Measurements from ENCODE around the gene ENTPD7. TPM values are rescaled to one million over a fixed set of nuclear protein-coding genes. Genes with fewer than 3 reads are reported as not detected.

ENTPD7 gene
- total and polyA plus RNA-seq, 10 of the 15 experiments (the other 5 are each of a cell fraction or from before 2014, with no cell fraction given): 0.73 to 6.7 (median 5.2) TPM

DNA sequence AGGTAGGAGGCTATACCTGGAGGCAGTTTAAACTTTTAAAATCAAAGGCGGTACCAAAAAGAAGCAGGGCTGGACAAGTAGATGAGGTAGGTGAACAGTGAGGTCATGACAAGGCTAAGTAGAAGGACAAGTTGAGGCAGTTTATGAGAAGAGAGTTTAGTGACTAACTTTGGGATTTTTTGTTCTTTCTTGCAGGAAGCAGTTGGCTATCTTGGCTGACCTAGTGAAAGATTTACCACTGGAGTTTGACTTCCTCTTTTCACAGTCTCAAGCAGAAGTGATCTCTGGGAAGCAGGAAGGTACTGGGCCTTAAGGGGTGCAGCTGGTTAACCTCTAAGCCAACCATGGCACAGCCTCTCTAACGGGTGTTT is 26.3 kb downstream of the ENTPD7 start:
- Histone ChIP-seq H3K9me3 (replicated peaks; ENCODE audit: control insufficient read depth, insufficient read depth, low read length) (no peaks in the 10 kb centered on the region), H3K79me2 (ENCODE audit: control insufficient read depth, insufficient read depth, low read length) (no peaks in the 10 kb centered on the region), H3K4me3 (no peak overlapping the region), H4K20me1 (ENCODE audit: control insufficient read depth, insufficient read depth) (no peaks in the 10 kb centered on the region), H3K4me2 (ENCODE audit: control insufficient read depth, insufficient read depth) (no peak overlapping the region), H3K27me3 (replicated peaks in 1 of 2; ENCODE audit: control insufficient read depth in 2 of 2, insufficient read depth in 2 of 2, low read length in 1 of 2) (no peaks in the 10 kb centered on the region), H2AFZ (ENCODE audit: control insufficient read depth, low read depth, low read length) (peak overlapping the region; percentile 1; the same call in 1 of the 2 replicates), H3K36me3 (ENCODE audit: control insufficient read depth in 2 of 2, insufficient read depth in 2 of 2, low read length in 1 of 2) (no peaks in the 10 kb centered on the region; a peak in 2 of 4 replicates), H3K9ac (ENCODE audit: control insufficient read depth, insufficient read depth, low read length) (no peak overlapping the region), H3K27ac (ENCODE audit: control insufficient read depth, insufficient read depth) (no peak overlapping the region), H3K4me1 (ENCODE audit: control insufficient read depth, insufficient read depth, low read length) (peaks cover 4% of the 10 kb centered on the region; the same call in 1 of the 2 replicates)
- 50% methylated on average over 2 of the region's 2 CpGs for WGBS (ENCODE audit: insufficient coverage, insufficient replicate concordance, low lambda C conversion rate, missing lambda C conversion rate)
- POLR2A ChIA-PET: no interaction called here
- FAIRE-seq (peak; percentile 85), ATAC-seq (peak; percentile 96), DNase-seq (ENCODE audit: low read depth, low spot score) (peak; percentile 43)
- RAD21 ChIA-PET (ENCODE audit: unreplicated experiment): no interaction called here
- no TSS peak for BruUV-seq (replicated peaks)
- CTCF ChIA-PET: no interaction called here
- in situ Hi-C loops (cut with MboI): no loop called here
- intact Hi-C loops (cut with micrococcal nuclease; ENCODE audit: unreplicated experiment): no loop called here
- 0 out of 2 replicates have a peak, but pooled peaks have one; percentile 34 for TF ChIP-seq RELB (IDR thresholded peaks at IDR 0.05; ENCODE audit: low read depth)
- peak; percentile 21; the same call in 1 of the 2 replicates for TF ChIP-seq MTA2 (IDR thresholded peaks at IDR 0.05; ENCODE audit: low read depth)
- no peak for TF ChIP-seq RCOR1 (conservative IDR thresholded peaks at IDR 0.05; ENCODE audit: low read depth, low read length)
- TF ChIP-seq, protein P1, sequence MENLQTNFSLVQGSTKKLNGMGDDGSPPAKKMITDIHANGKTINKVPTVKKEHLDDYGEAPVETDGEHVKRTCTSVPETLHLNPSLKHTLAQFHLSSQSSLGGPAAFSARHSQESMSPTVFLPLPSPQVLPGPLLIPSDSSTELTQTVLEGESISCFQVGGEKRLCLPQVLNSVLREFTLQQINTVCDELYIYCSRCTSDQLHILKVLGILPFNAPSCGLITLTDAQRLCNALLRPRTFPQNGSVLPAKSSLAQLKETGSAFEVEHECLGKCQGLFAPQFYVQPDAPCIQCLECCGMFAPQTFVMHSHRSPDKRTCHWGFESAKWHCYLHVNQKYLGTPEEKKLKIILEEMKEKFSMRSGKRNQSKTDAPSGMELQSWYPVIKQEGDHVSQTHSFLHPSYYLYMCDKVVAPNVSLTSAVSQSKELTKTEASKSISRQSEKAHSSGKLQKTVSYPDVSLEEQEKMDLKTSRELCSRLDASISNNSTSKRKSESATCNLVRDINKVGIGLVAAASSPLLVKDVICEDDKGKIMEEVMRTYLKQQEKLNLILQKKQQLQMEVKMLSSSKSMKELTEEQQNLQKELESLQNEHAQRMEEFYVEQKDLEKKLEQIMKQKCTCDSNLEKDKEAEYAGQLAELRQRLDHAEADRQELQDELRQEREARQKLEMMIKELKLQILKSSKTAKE (IDR thresholded peaks at IDR 0.05; ENCODE audit: low read depth, poor library complexity, severe bottlenecking): no peak
- no peak for TF ChIP-seq ATF7 (IDR thresholded peaks at IDR 0.05; ENCODE audit: low read depth)
- TF ChIP-seq EED (IDR thresholded peaks at IDR 0.05; ENCODE audit: low read depth): peak; percentile 47; the same call in 1 of the 2 replicates
- peak; percentile 95 for TF ChIP-seq SPI1 (IDR thresholded peaks at IDR 0.05; ENCODE audit: borderline replicate concordance, insufficient read depth, low read depth, low read length)
- TF ChIP-seq IKZF2 (IDR thresholded peaks at IDR 0.05): peak; percentile 70 to 72; a peak in 3 of 4 replicates
- TF ChIP-seq ZNF687 (IDR thresholded peaks at IDR 0.05): 0 out of 2 replicates have a peak, but pooled peaks have one; percentile 19
- TF ChIP-seq CHD4 (IDR thresholded peaks at IDR 0.05): no peak
- 0 out of 2 replicates have a peak, but pooled peaks have one; percentile 16 for TF ChIP-seq CREB1 (IDR thresholded peaks at IDR 0.05; ENCODE audit: low read depth)
- TF ChIP-seq IKZF1 (conservative IDR thresholded peaks at IDR 0.05): peak; percentile 55
- SMC1A ChIA-PET (ENCODE audit: uncharacterized antibody, unreplicated experiment): interaction anchor here (0.6 kb wide), 1 partner anchor 250 kb away, joined by 3 read pairs; no protein-coding TSS in a partner anchor
